Muscle of leg (tissue), 11 donors: ENCODE results near the gene ANKFY1. TPM values are rescaled to one million over a fixed set of nuclear protein-coding genes. Genes with fewer than 3 reads are reported as not detected.

Experiments used
- DNase-seq: peaks from one replicate; pipeline ENCODE4 v3.0.0; 2013
- H3K27ac ChIP-seq: one replicate; pipeline ENCODE4 v1.5.1; 2013; ENCODE audit warnings: mild to moderate bottlenecking, low read length, control low read depth
- H3K27me3 ChIP-seq: one replicate; pipeline ENCODE4 v1.6.1; 2013; ENCODE audit warnings: low read length; ENCODE audit not compliant: control insufficient read depth, insufficient read depth
- H3K36me3 ChIP-seq: one replicate; pipeline ENCODE4 v1.6.1; 2013; ENCODE audit warnings: low read length; ENCODE audit not compliant: control insufficient read depth, insufficient read depth
- H3K4me1 ChIP-seq: one replicate; pipeline ENCODE4 v1.6.1; 2013; ENCODE audit warnings: low read length; ENCODE audit not compliant: control insufficient read depth, insufficient read depth
- H3K4me3 ChIP-seq: one replicate; pipeline ENCODE4 v1.5.1; 2013; ENCODE audit warnings: low read length, control low read depth
- H3K9me3 ChIP-seq: replicated peaks from 2 replicates; pipeline ENCODE4 v1.6.1; 2013; ENCODE audit warnings: low read depth, low read length; ENCODE audit not compliant: control insufficient read depth
- WGBS: methylation state at CpG from one replicate; pipeline ENCODE4 v1.1.5; 2013; ENCODE audit warnings: missing lambda C conversion rate; ENCODE audit not compliant: insufficient coverage; 5-methylcytosine and 5-hydroxymethylcytosine counted together
- polyA plus RNA-seq, 8 donors: library from polyadenylated mRNA; unstranded; fragments of 120-200 nt; gene quantifications; one replicate each; pipeline versions ENCODE4 v1.2.1 to v1.2.3, GENCODE V29; 2013; ENCODE audit warnings: inconsistent platforms in 1 of 8, low replicate concordance in 1 of 8; ENCODE audit not compliant: insufficient read length in 8 of 8, insufficient read depth in 1 of 8
- total RNA-seq: library from RNA; stranded (reverse); fragments of 120-200 nt; gene quantifications from one replicate; pipeline ENCODE4 v1.2.4, GENCODE V29; 2013

ANKFY1 gene
- total and polyA plus RNA-seq, 9 donors: 21.1 to 36.5 (median 27.3) TPM

GRCh38 chr17:4185656-4186055, 78.1 kb downstream of the ANKFY1 start:
- H3K27ac ChIP-seq: no peak overlapping the region
- WGBS: 91% methylated on average over 7 of the region's 15 CpGs

GRCh38 chr17:4184811-4185210, 79.0 kb downstream of the ANKFY1 start:
- Histone ChIP-seq H3K9me3 (no peaks in the 10 kb centered on the region), H3K27ac (no peak overlapping the region), H3K4me3 (no peak overlapping the region), H3K27me3 (no peaks in the 10 kb centered on the region), H3K4me1 (no peaks in the 10 kb centered on the region), H3K36me3 (peaks cover 88% of the 10 kb centered on the region)
- no peak for DNase-seq
- WGBS: 82% methylated on average over 18 of the region's 18 CpGs

More at GRCh38 chr17:4185656-4186055, 78.1 kb downstream of the ANKFY1 start:
- no peaks in the 10 kb centered on the region for H3K9me3 ChIP-seq
- no peak for DNase-seq
- no peak overlapping the region for H3K4me3 ChIP-seq
- peaks cover 87% of the 10 kb centered on the region for H3K36me3 ChIP-seq
- no peaks in the 10 kb centered on the region for H3K27me3 ChIP-seq
- no peaks in the 10 kb centered on the region for H3K4me1 ChIP-seq

- Histone ChIP-seq H3K36me3 (peaks cover 90% of the 10 kb centered on the region), H3K4me3 (no peak overlapping the region), H3K4me1 (no peaks in the 10 kb centered on the region), H3K27me3 (no peaks in the 10 kb centered on the region), H3K9me3 (no peaks in the 10 kb centered on the region), H3K27ac (no peak overlapping the region)
- DNase-seq: no peak
- 87% methylated on average over 7 of the region's 8 CpGs for WGBS
Measured at GRCh38 chr17:4182043-4182442, 81.7 kb downstream of the ANKFY1 start.

GRCh38 chr17:4180791-4181190, 83.0 kb downstream of the ANKFY1 start:
- H3K9me3 ChIP-seq: no peaks in the 10 kb centered on the region
- H3K27ac ChIP-seq: no peak overlapping the region
- H3K4me1 ChIP-seq: peaks cover 3% of the 10 kb centered on the region
- WGBS: 75% methylated on average over 8 of the region's 8 CpGs
- no peak overlapping the region for H3K4me3 ChIP-seq
- DNase-seq: no peak
- peaks cover 91% of the 10 kb centered on the region for H3K36me3 ChIP-seq
- H3K27me3 ChIP-seq: no peaks in the 10 kb centered on the region

GRCh38 chr17:4179071-4179470, 84.7 kb downstream of the ANKFY1 start:
- H3K36me3 ChIP-seq: peaks cover 91% of the 10 kb centered on the region
- no peak for DNase-seq
- WGBS: 63% methylated on average over 2 of the region's 7 CpGs
- H3K4me1 ChIP-seq: peaks cover 3% of the 10 kb centered on the region
- no peak overlapping the region for H3K27ac ChIP-seq
- H3K27me3 ChIP-seq: no peaks in the 10 kb centered on the region
- no peak overlapping the region for H3K4me3 ChIP-seq
- no peaks in the 10 kb centered on the region for H3K9me3 ChIP-seq

- WGBS: 99% methylated on average over 13 of the region's 15 CpGs
- DNase-seq: no peak
- Histone ChIP-seq H3K4me1 (peaks cover 3% of the 10 kb centered on the region), H3K27ac (no peak overlapping the region), H3K4me3 (no peak overlapping the region), H3K36me3 (peaks cover 93% of the 10 kb centered on the region), H3K9me3 (no peaks in the 10 kb centered on the region), H3K27me3 (no peaks in the 10 kb centered on the region)
Measured at GRCh38 chr17:4178651-4179050, 85.1 kb downstream of the ANKFY1 start.

- no peak overlapping the region for H3K4me3 ChIP-seq
- peaks cover 3% of the 10 kb centered on the region for H3K4me1 ChIP-seq
- no peak overlapping the region for H3K27ac ChIP-seq
- DNase-seq: no peak
- no peaks in the 10 kb centered on the region for H3K9me3 ChIP-seq
- H3K27me3 ChIP-seq: no peaks in the 10 kb centered on the region
- H3K36me3 ChIP-seq: peaks cover 92% of the 10 kb centered on the region
- WGBS: 92% methylated on average over 21 of the region's 21 CpGs
Measured at GRCh38 chr17:4177806-4178205, 86.0 kb downstream of the ANKFY1 start.

- Histone ChIP-seq H3K27me3 (no peaks in the 10 kb centered on the region), H3K4me3 (no peak overlapping the region), H3K4me1 (peaks cover 3% of the 10 kb centered on the region), H3K36me3 (peaks cover 92% of the 10 kb centered on the region), H3K27ac (no peak overlapping the region), H3K9me3 (no peaks in the 10 kb centered on the region)
- WGBS: 79% methylated on average over 11 of the region's 12 CpGs
- no peak for DNase-seq
Measured at GRCh38 chr17:4176808-4177472, 86.8 kb downstream of the ANKFY1 start.

GRCh38 chr17:4175921-4176807, 87.6 kb downstream of the ANKFY1 start:
- 54% methylated on average over 21 of the region's 25 CpGs for WGBS
- Histone ChIP-seq H3K27me3 (no peaks in the 10 kb centered on the region), H3K36me3 (peaks cover 93% of the 10 kb centered on the region), H3K27ac (no peak overlapping the region), H3K4me1 (peaks cover 3% of the 10 kb centered on the region), H3K4me3 (no peak overlapping the region), H3K9me3 (no peaks in the 10 kb centered on the region)
- DNase-seq: no peak

GRCh38 chr17:4174556-4174955, 89.2 kb downstream of the ANKFY1 start:
- no peak for DNase-seq
- WGBS: 82% methylated on average over 1 of the region's 3 CpGs
- Histone ChIP-seq H3K27ac (no peak overlapping the region), H3K4me3 (no peak overlapping the region), H3K36me3 (peaks cover 95% of the 10 kb centered on the region), H3K9me3 (no peaks in the 10 kb centered on the region), H3K27me3 (no peaks in the 10 kb centered on the region), H3K4me1 (peaks cover 3% of the 10 kb centered on the region)
